T-helper 2 cell treated with Interferon-gamma antibody and Interleukin-4, amounts not matched to agents 100 ng/mL and 5 ng/mL, for 36 hours (primary cell): ENCODE results near the gene ZBTB20. TPM values are rescaled to one million over a fixed set of nuclear protein-coding genes. Genes with fewer than 3 reads are reported as not detected.

Experiments used
- intact Hi-C: fragments of 100-400 bp; cut with micrococcal nuclease; formaldehyde crosslinking; loops from one replicate; pipeline ENCODE4 v1.15.1; 2023
- total RNA-seq: library from RNA; stranded (reverse); gene quantifications from 2 replicates; pipeline ENCODE4 v1.2.3, GENCODE V29; 2022

Gene ZBTB20
- total RNA-seq, 1 donor from 2014 or later: 8.0 TPM

GRCh38 chr3:114721864-114722263, 425.2 kb downstream of the ZBTB20 start:
- intact Hi-C loops: no loop called here

GRCh38 chr3:114721209-114721608, 425.9 kb downstream of the ZBTB20 start:
- intact Hi-C loops: no loop called here

GRCh38 chr3:114718898-114719210, 428.2 kb downstream of the ZBTB20 start:
- intact Hi-C loops: no loop called here

- intact Hi-C loops: no loop called here
Measured at GRCh38 chr3:114718071-114718897, 428.8 kb downstream of the ZBTB20 start.

- intact Hi-C loops: no loop called here
Measured at GRCh38 chr3:114716916-114717315, 430.2 kb downstream of the ZBTB20 start.

GRCh38 chr3:114716126-114716525, 431.0 kb downstream of the ZBTB20 start:
- intact Hi-C loops: no loop called here

GRCh38 chr3:114714957-114715460, 432.1 kb downstream of the ZBTB20 start:
- intact Hi-C loops: no loop called here

- intact Hi-C loops: no loop called here
Measured at GRCh38 chr3:114714237-114714636, 432.9 kb downstream of the ZBTB20 start.

GRCh38 chr3:114712728-114713492, 434.2 kb downstream of the ZBTB20 start:
- intact Hi-C loops: no loop called here

- intact Hi-C loops: no loop called here
Measured at GRCh38 chr3:114711321-114711886, 435.7 kb downstream of the ZBTB20 start.

GRCh38 chr3:114709102-114709501, 438.0 kb downstream of the ZBTB20 start:
- intact Hi-C loops: no loop called here

- intact Hi-C loops: no loop called here
Measured at GRCh38 chr3:114707252-114707860, 439.7 kb downstream of the ZBTB20 start.

GRCh38 chr3:114706591-114707232, 440.4 kb downstream of the ZBTB20 start:
- intact Hi-C loops: no loop called here

GRCh38 chr3:114700637-114701234, 446.4 kb downstream of the ZBTB20 start:
- intact Hi-C loops: no loop called here

GRCh38 chr3:114698146-114699105, 448.7 kb downstream of the ZBTB20 start:
- intact Hi-C loops: no loop called here

- intact Hi-C loops: no loop called here
Measured at GRCh38 chr3:114697401-114697800, 449.7 kb downstream of the ZBTB20 start.

GRCh38 chr3:114694251-114694650, 452.8 kb downstream of the ZBTB20 start:
- intact Hi-C loops: no loop called here

- intact Hi-C loops: no loop called here
Measured at GRCh38 chr3:114691871-114692270, 455.2 kb downstream of the ZBTB20 start.

GRCh38 chr3:114690911-114691310, 456.2 kb downstream of the ZBTB20 start:
- intact Hi-C loops: no loop called here

GRCh38 chr3:114687151-114687550, 459.9 kb downstream of the ZBTB20 start:
- intact Hi-C loops: no loop called here
